Measurements from ENCODE around the gene RASGRP4.
"Not testable (repeated sequence)": the region's sequence is repeated elsewhere in the genome, so short reads cannot be mapped to it uniquely, and the experiment has no call there.

Gene RASGRP4

GRCh38 chr19:38425810-38426466 lies at the start of gene RASGRP4:
TSS of gene RASGRP4 (minus strand) at chr19:38426219. CDS start at chr19:38426091, 128 bp downstream.
- H3K4me3 ChIP-seq (ENCODE audit: low read length in 2 of 2) = peak within 1 kb of the TSS; percentile 3 to 48
- peak within 1 kb of the TSS in 1 of 2 donors; percentile 16 for H3K27ac ChIP-seq (ENCODE audit: low read depth in 2 of 2, low read length in 2 of 2)
- peak within 1 kb of the TSS in 1 of 2 donors; percentile 6 for H3K9ac ChIP-seq (ENCODE audit: low read depth in 1 of 2, low read length in 2 of 2)
- H3K36me3 ChIP-seq (ENCODE audit: control insufficient read depth in 2 of 2, insufficient read depth in 2 of 2, low read length in 2 of 2) = no peaks in the 10 kb centered on the region
- peaks cover 0 to 5% of the 10 kb centered on the region in 2 donors for H3K27me3 ChIP-seq (ENCODE audit: control insufficient read depth in 2 of 2, insufficient read depth in 2 of 2, low read length in 2 of 2)
- H3K9me3 ChIP-seq (ENCODE audit: control insufficient read depth in 2 of 2, low read length in 2 of 2) = no peaks in the 10 kb centered on the region
- no peaks in the 10 kb centered on the region for H3K4me1 ChIP-seq (ENCODE audit: control insufficient read depth in 2 of 2, insufficient read depth in 2 of 2, low read length in 2 of 2)

GRCh38 chr19:38475176-38475575 lies 49.2 kb upstream of the RASGRP4 start:
- Histone ChIP-seq H3K27ac (ENCODE audit: low read depth in 2 of 2, low read length in 2 of 2) (no peak overlapping the region), H3K4me1 (ENCODE audit: control insufficient read depth in 2 of 2, insufficient read depth in 2 of 2, low read length in 2 of 2) (no peaks in the 10 kb centered on the region), H3K4me3 (ENCODE audit: low read length in 2 of 2) (no peak overlapping the region), H3K36me3 (ENCODE audit: control insufficient read depth in 2 of 2, insufficient read depth in 2 of 2, low read length in 2 of 2) (no peaks in the 10 kb centered on the region), H3K9me3 (ENCODE audit: control insufficient read depth in 2 of 2, low read length in 2 of 2) (no peaks in the 10 kb centered on the region), H3K9ac (ENCODE audit: low read depth in 1 of 2, low read length in 2 of 2) (no peak overlapping the region), H3K27me3 (ENCODE audit: control insufficient read depth in 2 of 2, insufficient read depth in 2 of 2, low read length in 2 of 2) (no peaks in the 10 kb centered on the region)

DNA sequence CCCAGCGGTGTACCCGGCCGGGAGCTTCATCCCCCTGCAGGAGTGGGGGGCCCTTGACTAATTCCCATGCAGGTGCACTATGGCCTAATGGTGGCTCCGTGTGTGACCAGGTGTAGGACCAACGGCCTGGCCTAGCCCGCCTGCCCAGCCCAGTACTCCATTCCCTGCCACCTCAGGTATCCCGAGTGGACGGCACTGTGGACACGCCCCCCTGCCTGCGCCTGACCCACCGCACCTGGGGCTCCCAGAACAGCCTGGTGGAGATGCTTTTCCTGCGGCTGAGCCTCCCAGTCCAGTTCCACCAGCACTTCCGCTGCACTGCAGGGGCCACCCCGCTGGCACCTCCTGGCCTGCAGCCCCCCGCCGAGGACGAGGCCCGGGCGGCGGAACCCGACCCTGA lies 47.2 kb upstream of the RASGRP4 start:
- Histone ChIP-seq H3K4me1 (ENCODE audit: control insufficient read depth in 2 of 2, insufficient read depth in 2 of 2, low read length in 2 of 2) (no peaks in the 10 kb centered on the region), H3K4me3 (ENCODE audit: low read length in 2 of 2) (no peak overlapping the region), H3K27ac (ENCODE audit: low read depth in 2 of 2, low read length in 2 of 2) (no peak overlapping the region), H3K27me3 (ENCODE audit: control insufficient read depth in 2 of 2, insufficient read depth in 2 of 2, low read length in 2 of 2) (no peaks in the 10 kb centered on the region), H3K9ac (ENCODE audit: low read depth in 1 of 2, low read length in 2 of 2) (no peak overlapping the region), H3K9me3 (ENCODE audit: control insufficient read depth in 2 of 2, low read length in 2 of 2) (no peaks in the 10 kb centered on the region), H3K36me3 (ENCODE audit: control insufficient read depth in 2 of 2, insufficient read depth in 2 of 2, low read length in 2 of 2) (no peaks in the 10 kb centered on the region)

DNA sequence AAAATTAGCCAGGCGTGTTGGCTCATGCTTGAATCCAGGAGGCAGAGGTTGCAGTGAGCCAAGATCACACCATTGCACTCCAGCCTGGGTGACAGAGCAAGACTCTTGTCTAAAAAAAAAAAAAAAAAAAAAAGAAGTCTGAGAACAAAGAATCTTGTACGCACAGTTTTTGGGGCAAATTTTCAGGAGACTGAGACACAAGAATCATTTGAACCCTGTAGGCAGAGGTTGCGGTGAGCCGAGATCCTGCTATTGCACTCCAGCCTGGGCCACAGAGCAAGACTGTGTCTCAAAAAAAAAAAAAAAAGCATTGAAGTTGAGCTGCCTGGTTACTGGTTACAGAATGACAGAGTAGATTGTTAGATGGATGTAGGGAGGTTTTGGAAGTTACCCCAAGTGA lies 46.7 kb upstream of the RASGRP4 start:
- H3K4me1 ChIP-seq (ENCODE audit: control insufficient read depth in 2 of 2, insufficient read depth in 2 of 2, low read length in 2 of 2); H3K9me3 ChIP-seq (ENCODE audit: control insufficient read depth in 2 of 2, low read length in 2 of 2); H3K27me3 ChIP-seq (ENCODE audit: control insufficient read depth in 2 of 2, insufficient read depth in 2 of 2, low read length in 2 of 2); H3K4me3 ChIP-seq (ENCODE audit: low read length in 2 of 2); H3K27ac ChIP-seq (ENCODE audit: low read depth in 2 of 2, low read length in 2 of 2); H3K9ac ChIP-seq (ENCODE audit: low read depth in 1 of 2, low read length in 2 of 2); H3K36me3 ChIP-seq (ENCODE audit: control insufficient read depth in 2 of 2, insufficient read depth in 2 of 2, low read length in 2 of 2): not testable (repeated sequence)

DNA sequence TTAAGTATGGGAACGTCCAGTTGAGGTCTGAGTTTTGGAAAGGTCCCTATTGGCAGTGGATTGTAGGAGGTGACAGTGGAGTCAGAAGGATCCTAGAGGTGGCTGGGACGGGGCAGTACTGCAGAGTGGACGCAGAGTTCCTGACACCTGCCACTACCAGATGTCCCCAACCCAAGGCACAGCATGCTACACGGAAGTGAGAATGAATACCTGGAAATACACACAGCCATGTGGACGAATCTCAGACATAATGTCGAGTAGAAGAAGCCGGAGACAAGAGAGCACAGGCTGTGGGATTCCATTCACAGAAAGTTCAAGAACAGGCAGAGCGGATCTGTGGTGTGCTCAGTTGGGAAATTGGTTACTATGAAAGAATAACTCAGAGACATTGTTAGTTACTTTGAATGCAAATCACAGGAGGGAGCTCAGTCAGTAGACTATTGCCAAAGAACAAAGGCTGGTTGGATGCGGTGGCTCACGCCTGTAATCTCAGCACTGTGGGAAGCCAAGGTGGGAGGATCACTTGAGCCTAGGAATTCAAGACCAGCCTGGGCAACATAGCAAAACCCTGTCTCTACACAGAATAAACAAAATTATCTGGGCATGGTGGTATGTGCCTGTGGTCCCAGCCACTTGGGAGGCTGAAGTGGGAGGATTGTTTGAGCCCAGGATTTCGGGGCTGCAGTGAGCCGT lies 44.9 kb upstream of the RASGRP4 start:
- Histone ChIP-seq H3K9me3 (ENCODE audit: control insufficient read depth in 2 of 2, low read length in 2 of 2) (no peaks in the 10 kb centered on the region), H3K4me1 (ENCODE audit: control insufficient read depth in 2 of 2, insufficient read depth in 2 of 2, low read length in 2 of 2) (no peaks in the 10 kb centered on the region), H3K27ac (ENCODE audit: low read depth in 2 of 2, low read length in 2 of 2) (no peak overlapping the region), H3K27me3 (ENCODE audit: control insufficient read depth in 2 of 2, insufficient read depth in 2 of 2, low read length in 2 of 2) (no peaks in the 10 kb centered on the region), H3K36me3 (ENCODE audit: control insufficient read depth in 2 of 2, insufficient read depth in 2 of 2, low read length in 2 of 2) (no peaks in the 10 kb centered on the region), H3K4me3 (ENCODE audit: low read length in 2 of 2) (no peak overlapping the region), H3K9ac (ENCODE audit: low read depth in 1 of 2, low read length in 2 of 2) (no peak overlapping the region)

- H3K27me3 ChIP-seq (ENCODE audit: control insufficient read depth in 2 of 2, insufficient read depth in 2 of 2, low read length in 2 of 2) = no peaks in the 10 kb centered on the region
- no peak overlapping the region for H3K27ac ChIP-seq (ENCODE audit: low read depth in 2 of 2, low read length in 2 of 2)
- H3K4me1 ChIP-seq (ENCODE audit: control insufficient read depth in 2 of 2, insufficient read depth in 2 of 2, low read length in 2 of 2) = no peaks in the 10 kb centered on the region
- H3K4me3 ChIP-seq (ENCODE audit: low read length in 2 of 2) = no peak overlapping the region
- no peaks in the 10 kb centered on the region for H3K9me3 ChIP-seq (ENCODE audit: control insufficient read depth in 2 of 2, low read length in 2 of 2)
- H3K36me3 ChIP-seq (ENCODE audit: control insufficient read depth in 2 of 2, insufficient read depth in 2 of 2, low read length in 2 of 2) = no peaks in the 10 kb centered on the region
- H3K9ac ChIP-seq (ENCODE audit: low read depth in 1 of 2, low read length in 2 of 2) = no peak overlapping the region
These were observed 43.1 kb upstream of the RASGRP4 start for GRCh38 chr19:38469151-38469550.

GRCh38 chr19:38467541-38468525 lies 41.8 kb upstream of the RASGRP4 start:
- H3K27ac ChIP-seq (ENCODE audit: low read depth in 2 of 2, low read length in 2 of 2) = no peak overlapping the region
- H3K27me3 ChIP-seq (ENCODE audit: control insufficient read depth in 2 of 2, insufficient read depth in 2 of 2, low read length in 2 of 2) = no peaks in the 10 kb centered on the region
- no peak overlapping the region for H3K9ac ChIP-seq (ENCODE audit: low read depth in 1 of 2, low read length in 2 of 2)
- H3K9me3 ChIP-seq (ENCODE audit: control insufficient read depth in 2 of 2, low read length in 2 of 2) = no peaks in the 10 kb centered on the region
- no peaks in the 10 kb centered on the region for H3K4me1 ChIP-seq (ENCODE audit: control insufficient read depth in 2 of 2, insufficient read depth in 2 of 2, low read length in 2 of 2)
- no peaks in the 10 kb centered on the region for H3K36me3 ChIP-seq (ENCODE audit: control insufficient read depth in 2 of 2, insufficient read depth in 2 of 2, low read length in 2 of 2)
- no peak overlapping the region for H3K4me3 ChIP-seq (ENCODE audit: low read length in 2 of 2)

DNA sequence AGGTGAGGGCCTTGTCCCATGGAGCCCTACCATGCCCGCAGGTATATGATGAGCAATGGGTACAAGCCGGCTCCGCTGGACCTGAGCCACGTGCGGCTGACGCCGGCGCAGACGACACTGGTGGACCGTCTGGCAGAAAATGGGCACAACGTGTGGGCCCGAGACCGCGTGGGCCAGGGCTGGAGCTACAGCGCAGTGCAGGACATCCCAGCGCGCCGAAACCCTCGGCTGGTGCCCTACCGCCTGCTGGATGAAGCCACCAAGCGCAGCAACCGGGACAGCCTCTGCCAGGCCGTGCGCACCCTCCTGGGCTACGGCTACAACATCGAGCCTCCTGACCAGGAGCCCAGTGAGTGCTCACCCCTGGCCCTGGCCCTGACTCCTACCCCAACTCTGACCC lies 40.0 kb upstream of the RASGRP4 start:
- no peak overlapping the region for H3K4me3 ChIP-seq (ENCODE audit: low read length in 2 of 2)
- H3K4me1 ChIP-seq (ENCODE audit: control insufficient read depth in 2 of 2, insufficient read depth in 2 of 2, low read length in 2 of 2) = no peaks in the 10 kb centered on the region
- no peaks in the 10 kb centered on the region for H3K36me3 ChIP-seq (ENCODE audit: control insufficient read depth in 2 of 2, insufficient read depth in 2 of 2, low read length in 2 of 2)
- H3K9me3 ChIP-seq (ENCODE audit: control insufficient read depth in 2 of 2, low read length in 2 of 2) = no peaks in the 10 kb centered on the region
- H3K27ac ChIP-seq (ENCODE audit: low read depth in 2 of 2, low read length in 2 of 2) = no peak overlapping the region
- H3K9ac ChIP-seq (ENCODE audit: low read depth in 1 of 2, low read length in 2 of 2) = no peak overlapping the region
- H3K27me3 ChIP-seq (ENCODE audit: control insufficient read depth in 2 of 2, insufficient read depth in 2 of 2, low read length in 2 of 2) = no peaks in the 10 kb centered on the region

- no peak overlapping the region for H3K4me3 ChIP-seq (ENCODE audit: low read length in 2 of 2)
- no peak overlapping the region for H3K9ac ChIP-seq (ENCODE audit: low read depth in 1 of 2, low read length in 2 of 2)
- no peaks in the 10 kb centered on the region for H3K36me3 ChIP-seq (ENCODE audit: control insufficient read depth in 2 of 2, insufficient read depth in 2 of 2, low read length in 2 of 2)
- H3K27me3 ChIP-seq (ENCODE audit: control insufficient read depth in 2 of 2, insufficient read depth in 2 of 2, low read length in 2 of 2) = no peaks in the 10 kb centered on the region
- no peaks in the 10 kb centered on the region for H3K9me3 ChIP-seq (ENCODE audit: control insufficient read depth in 2 of 2, low read length in 2 of 2)
- H3K4me1 ChIP-seq (ENCODE audit: control insufficient read depth in 2 of 2, insufficient read depth in 2 of 2, low read length in 2 of 2) = no peaks in the 10 kb centered on the region
- H3K27ac ChIP-seq (ENCODE audit: low read depth in 2 of 2, low read length in 2 of 2) = no peak overlapping the region
These were observed 38.5 kb upstream of the RASGRP4 start for GRCh38 chr19:38464421-38465082.
